Nephron (organoid): ENCODE measurements around the gene BRINP2.

Experiments
- H3K27ac Mint-ChIP-seq, 3 experiments: 2 replicates each; pipeline ENCODE4 v1.8.0; 2020; ENCODE audit warnings: mixed read lengths in 3 of 3, mild to moderate bottlenecking in 2 of 3, moderate library complexity in 1 of 3
- H3K27me3 Mint-ChIP-seq: 2 replicates; pipeline ENCODE4 v1.8.0; 2021; ENCODE audit warnings: low read depth, mild to moderate bottlenecking, moderate library complexity, mixed read lengths
- H3K36me3 Mint-ChIP-seq: 2 replicates; pipeline ENCODE4 v1.8.0; 2020; ENCODE audit warnings: low read depth, mixed read lengths
- H3K4me1 Mint-ChIP-seq: 2 replicates; pipeline ENCODE4 v1.8.0; 2020; ENCODE audit warnings: mixed read lengths
- H3K4me3 Mint-ChIP-seq, 3 experiments: 2 replicates each; pipeline ENCODE4 v1.8.0; 2020; ENCODE audit warnings: mild to moderate bottlenecking in 3 of 3, mixed read lengths in 3 of 3, moderate library complexity in 2 of 3
- H3K9me3 Mint-ChIP-seq: 2 replicates; pipeline ENCODE4 v1.8.0; 2020; ENCODE audit warnings: mixed read lengths
- TF ChIP-seq, protein P1 (sequence below), 3 experiments: fragments of 200-600 bp; sonication (generic); IDR thresholded peaks; one replicate each; pipeline ENCODE4 v1.5.0; 2021; ENCODE audit warnings: antibody characterized with exemption in 3 of 3; ENCODE audit not compliant: unreplicated experiment in 3 of 3

The BRINP2 gene

DNA sequence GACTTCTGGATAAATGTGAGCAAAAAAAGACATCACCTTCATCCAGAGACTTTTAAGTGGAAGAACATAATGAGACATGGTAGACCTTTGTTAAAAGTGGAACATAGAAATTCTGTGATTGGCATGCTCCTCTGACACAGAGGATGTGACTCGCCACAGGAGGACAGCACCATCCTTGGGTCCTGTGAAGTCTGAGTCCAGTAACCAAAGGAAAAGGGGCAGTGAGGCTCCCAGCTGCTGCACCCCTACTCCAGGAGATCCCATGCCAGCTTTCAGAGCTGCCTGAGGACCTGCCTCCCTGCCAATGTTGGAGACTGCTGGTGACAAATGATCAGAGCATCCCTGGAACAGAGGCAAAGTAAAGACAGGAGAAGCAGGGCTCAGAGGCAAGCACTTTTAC lies 136.2 kb downstream of the BRINP2 start:
- Mint-ChIP-seq H3K4me3 (no peak overlapping the region), H3K27me3 (peaks cover 7% of the 10 kb centered on the region), H3K36me3 (no peaks in the 10 kb centered on the region), H3K27ac (no peak overlapping the region), H3K4me1 (peaks cover 48% of the 10 kb centered on the region), H3K9me3 (no peaks in the 10 kb centered on the region)
- TF ChIP-seq, protein P1, sequence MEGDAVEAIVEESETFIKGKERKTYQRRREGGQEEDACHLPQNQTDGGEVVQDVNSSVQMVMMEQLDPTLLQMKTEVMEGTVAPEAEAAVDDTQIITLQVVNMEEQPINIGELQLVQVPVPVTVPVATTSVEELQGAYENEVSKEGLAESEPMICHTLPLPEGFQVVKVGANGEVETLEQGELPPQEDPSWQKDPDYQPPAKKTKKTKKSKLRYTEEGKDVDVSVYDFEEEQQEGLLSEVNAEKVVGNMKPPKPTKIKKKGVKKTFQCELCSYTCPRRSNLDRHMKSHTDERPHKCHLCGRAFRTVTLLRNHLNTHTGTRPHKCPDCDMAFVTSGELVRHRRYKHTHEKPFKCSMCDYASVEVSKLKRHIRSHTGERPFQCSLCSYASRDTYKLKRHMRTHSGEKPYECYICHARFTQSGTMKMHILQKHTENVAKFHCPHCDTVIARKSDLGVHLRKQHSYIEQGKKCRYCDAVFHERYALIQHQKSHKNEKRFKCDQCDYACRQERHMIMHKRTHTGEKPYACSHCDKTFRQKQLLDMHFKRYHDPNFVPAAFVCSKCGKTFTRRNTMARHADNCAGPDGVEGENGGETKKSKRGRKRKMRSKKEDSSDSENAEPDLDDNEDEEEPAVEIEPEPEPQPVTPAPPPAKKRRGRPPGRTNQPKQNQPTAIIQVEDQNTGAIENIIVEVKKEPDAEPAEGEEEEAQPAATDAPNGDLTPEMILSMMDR (IDR thresholded peaks at IDR 0.05; ENCODE audit: unreplicated experiment in 3 of 3): no peak

DNA sequence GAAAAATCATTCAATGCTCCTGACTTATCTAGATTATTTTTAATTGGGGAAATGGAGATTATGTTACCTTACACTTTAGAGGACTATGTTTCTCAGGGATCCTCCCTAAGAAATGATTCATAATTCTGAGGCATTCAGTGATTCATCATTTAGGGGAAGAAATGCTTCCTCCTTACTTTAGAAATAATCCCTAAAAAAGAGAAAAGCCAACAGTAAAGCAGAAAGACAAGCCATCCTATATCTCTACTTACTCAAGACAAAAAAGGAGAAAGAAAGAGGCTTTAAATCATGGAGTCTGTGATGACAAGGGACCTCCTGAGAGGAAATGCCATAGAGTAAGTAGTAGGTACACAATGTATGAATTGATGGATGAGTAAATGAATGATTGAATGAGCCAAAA lies 137.0 kb downstream of the BRINP2 start:
- TF ChIP-seq, protein P1 (IDR thresholded peaks at IDR 0.05; ENCODE audit: unreplicated experiment in 3 of 3): no peak
- Mint-ChIP-seq H3K27ac (no peak overlapping the region), H3K9me3 (no peaks in the 10 kb centered on the region), H3K4me3 (no peak overlapping the region), H3K27me3 (peaks cover 8% of the 10 kb centered on the region), H3K36me3 (no peaks in the 10 kb centered on the region), H3K4me1 (peaks cover 43% of the 10 kb centered on the region)

DNA sequence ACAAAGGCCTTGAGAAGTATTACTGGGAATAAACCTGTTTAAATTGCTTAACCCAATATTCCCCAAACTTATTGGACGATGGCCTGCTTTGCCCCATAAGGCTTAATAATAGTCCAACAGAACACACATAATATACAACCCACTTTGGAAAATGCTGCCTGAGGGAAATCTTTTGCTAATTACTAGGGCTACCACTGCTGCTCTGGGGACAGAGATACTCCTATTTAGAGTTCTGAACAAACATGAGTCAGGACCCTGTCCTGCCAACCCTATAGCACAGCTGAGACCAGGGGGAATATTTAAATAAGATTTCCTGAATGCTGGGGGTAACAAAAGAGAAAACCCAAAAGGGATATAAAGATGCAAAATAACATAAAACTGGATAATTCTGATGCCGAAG lies 139.1 kb downstream of the BRINP2 start:
- H3K4me1 Mint-ChIP-seq: peaks cover 25% of the 10 kb centered on the region
- no peaks in the 10 kb centered on the region for H3K36me3 Mint-ChIP-seq
- H3K4me3 Mint-ChIP-seq: no peak overlapping the region
- H3K27ac Mint-ChIP-seq: no peak overlapping the region
- H3K27me3 Mint-ChIP-seq: peaks cover 6% of the 10 kb centered on the region
- no peaks in the 10 kb centered on the region for H3K9me3 Mint-ChIP-seq
- TF ChIP-seq, protein P1 (IDR thresholded peaks at IDR 0.05; ENCODE audit: unreplicated experiment in 3 of 3): no peak

DNA sequence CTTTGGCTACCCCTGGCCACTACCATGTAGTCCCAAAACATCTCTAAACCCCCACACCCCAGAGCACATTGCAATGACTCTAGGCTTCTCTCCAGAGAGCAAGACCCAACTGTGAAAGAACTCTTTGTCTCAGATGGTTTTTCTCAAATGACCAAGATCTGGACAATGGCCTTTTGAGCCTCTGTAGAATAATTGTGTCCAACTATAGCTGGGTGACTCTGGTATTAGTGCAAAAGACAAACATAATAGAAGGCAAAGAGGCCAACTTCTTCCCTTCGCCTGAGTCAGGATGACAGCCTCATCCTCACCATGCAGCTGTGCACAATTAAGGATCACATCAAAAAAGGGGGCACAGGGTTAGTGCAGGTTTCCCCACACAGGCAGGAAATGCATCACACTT lies 139.6 kb downstream of the BRINP2 start:
- TF ChIP-seq, protein P1 (IDR thresholded peaks at IDR 0.05; ENCODE audit: unreplicated experiment in 3 of 3): no peak
- Mint-ChIP-seq H3K27me3 (peaks cover 8% of the 10 kb centered on the region), H3K36me3 (no peaks in the 10 kb centered on the region), H3K27ac (no peak overlapping the region), H3K9me3 (no peaks in the 10 kb centered on the region), H3K4me3 (no peak overlapping the region), H3K4me1 (peaks cover 21% of the 10 kb centered on the region)

DNA sequence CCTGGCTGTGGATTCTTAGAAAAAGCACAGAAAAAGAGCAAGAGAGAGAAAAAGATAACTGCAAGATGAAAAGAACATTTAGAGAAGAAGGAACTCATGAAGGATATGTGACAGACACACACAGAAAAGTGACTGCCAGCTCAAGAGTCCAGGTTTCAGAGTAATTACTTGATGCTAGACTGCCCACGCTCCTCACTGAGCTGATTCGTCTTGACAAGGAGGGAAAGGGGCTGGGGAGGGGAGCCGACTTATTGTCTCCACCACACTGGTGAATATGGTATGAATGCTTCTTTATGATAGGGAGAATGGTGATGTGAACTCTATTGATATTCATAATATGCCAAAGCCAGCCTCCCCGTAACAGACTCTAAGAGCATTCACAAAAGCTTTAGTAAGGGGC lies 140.4 kb downstream of the BRINP2 start:
- Mint-ChIP-seq H3K4me1 (peaks cover 19% of the 10 kb centered on the region), H3K9me3 (no peaks in the 10 kb centered on the region), H3K36me3 (no peaks in the 10 kb centered on the region), H3K27me3 (peaks cover 13% of the 10 kb centered on the region), H3K27ac (no peak overlapping the region), H3K4me3 (no peak overlapping the region)
- TF ChIP-seq, protein P1 (IDR thresholded peaks at IDR 0.05; ENCODE audit: unreplicated experiment in 3 of 3): no peak

DNA sequence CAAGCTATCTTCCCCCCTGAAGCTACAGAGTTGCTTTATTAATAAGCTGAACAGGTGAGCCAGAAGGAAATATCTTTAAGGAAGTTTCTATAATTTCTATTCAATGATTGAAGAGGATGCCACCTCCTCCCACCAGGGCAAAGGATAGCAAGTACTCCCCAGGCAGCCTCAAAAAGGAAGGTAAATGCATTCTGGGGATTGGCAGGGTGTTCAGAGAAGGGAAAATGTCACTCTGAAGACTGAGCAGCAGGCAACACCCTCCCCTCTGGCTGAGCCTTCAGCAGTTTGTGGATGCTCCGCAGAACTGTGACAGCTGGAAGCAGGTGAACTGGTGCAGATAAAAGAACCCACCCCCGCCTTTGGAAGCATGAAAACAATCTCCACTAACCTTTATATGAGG lies 140.8 kb downstream of the BRINP2 start:
- TF ChIP-seq, protein P1 (IDR thresholded peaks at IDR 0.05; ENCODE audit: unreplicated experiment in 3 of 3): no peak
- no peaks in the 10 kb centered on the region for H3K9me3 Mint-ChIP-seq

More for the DNA sequence above, 140.8 kb downstream of the BRINP2 start:
- Mint-ChIP-seq H3K27me3 (peaks cover 13% of the 10 kb centered on the region), H3K4me3 (no peak overlapping the region), H3K36me3 (no peaks in the 10 kb centered on the region), H3K4me1 (peaks cover 19% of the 10 kb centered on the region), H3K27ac (no peak overlapping the region)
